Heart right ventricle (tissue), 16 donors: Measurements from ENCODE around the gene PLEKHO2. TPM values are rescaled to one million over a fixed set of nuclear protein-coding genes. Genes with fewer than 3 reads are reported as not detected.

Experiments used
- ATAC-seq, 8 donors: fragments of 200-7000 bp; cut with Tn5 transposase; one replicate each; pipeline ENCODE4 v1.9.1; 2020; ENCODE audit warnings: mild to moderate bottlenecking in 8 of 8, moderate library complexity in 8 of 8, moderate number of reproducible peaks in 1 of 8
- DNase-seq, 2 donors: peaks; one replicate each; pipeline ENCODE4 v3.0.0-alpha.2; 2020
- H3K27ac ChIP-seq, 10 donors: fragments of 200-600 bp; sonication (generic) in 2 of 10; one replicate each; pipeline versions ENCODE4 v1.5.0 to v1.8.0; 2020 to 2022; ENCODE audit warnings: mild to moderate bottlenecking in 3 of 10
- H3K27me3 ChIP-seq, 7 donors: fragments of 200-600 bp; one replicate each; pipeline ENCODE4 v1.8.0; 2021 to 2022; ENCODE audit warnings: mild to moderate bottlenecking in 2 of 7
- H3K36me3 ChIP-seq, 9 donors: fragments of 200-600 bp; sonication (generic) in 1 of 9; one replicate each; pipeline versions ENCODE4 v1.5.0 to v1.8.0; 2020 to 2022; ENCODE audit warnings: mild to moderate bottlenecking in 2 of 9
- H3K4me1 ChIP-seq, 9 donors: fragments of 200-600 bp; sonication (generic) in 1 of 9; one replicate each; pipeline versions ENCODE4 v1.5.0 to v1.8.0; 2020 to 2022; ENCODE audit warnings: mild to moderate bottlenecking in 4 of 9
- H3K4me3 ChIP-seq, 10 donors: fragments of 200-600 bp; sonication (generic) in 2 of 10; one replicate each; pipeline versions ENCODE4 v1.5.0 to v1.8.0; 2020 to 2022; ENCODE audit warnings: mild to moderate bottlenecking in 7 of 10, moderate library complexity in 2 of 10
- H3K9me3 ChIP-seq, 11 donors: fragments of 200-600 bp in 10 of 11; sonication (generic) in 2 of 11; one replicate each; pipeline versions ENCODE4 v1.5.0 to v1.8.0; 2013 to 2022; ENCODE audit warnings: mild to moderate bottlenecking in 2 of 11, control low read depth in 1 of 11, moderate library complexity in 1 of 11
- CTCF ChIP-seq, 9 donors: fragments of 200-600 bp; sonication (generic) in 2 of 9; IDR thresholded peaks; one replicate each; pipeline versions ENCODE4 v1.5.0 to v1.8.0; 2021 to 2022; ENCODE audit warnings: antibody characterized with exemption in 9 of 9, mild to moderate bottlenecking in 5 of 9, moderate library complexity in 1 of 9
- WGBS, 2 donors: extraction: QIAGEN DNeasy Blood & Tissue Kit; methylation state at CpG; one replicate each; pipeline ENCODE4 v1.1.7; 2013; ENCODE audit warnings: inconsistent platforms in 1 of 2; 5-methylcytosine and 5-hydroxymethylcytosine counted together
- intact Hi-C, 10 donors: fragments of 100-400 bp; cut with DNase I; formaldehyde crosslinking; loops; one replicate each; pipeline versions ENCODE4 v1.11.1 to v1.14.2; 2022
- polyA plus RNA-seq, 2 donors: library from polyadenylated mRNA; stranded (reverse); fragments of 200-250 nt; gene quantifications; one replicate each; pipeline ENCODE4 v1.2.3, GENCODE V29; 2013
- total RNA-seq, 10 donors: library from RNA; stranded (reverse); fragmentation: NEBNext Ultra II Directional in 3 of 10; extraction: Animal tissue kit (Norgen Biotek cat#: 25700) in 3 of 10; gene quantifications; one replicate each; pipeline versions ENCODE4 v1.2.1 to v1.2.4, GENCODE V29; 2021 to 2023
- donor health status: Arrhythmogenic right ventricular cardiomyopathy.
- donor health status: ischemic (EF 13 %, LVEDD 7.1; RV severe dilation, severe dysfunction).
- donor health status: healthy with polysubstance abuse.
- donor health status: DM: no; HTN: yes; CAD: no.
- donor health status: DM: no; HTN: no; CAD: no.
- donor health status: ischemic (EF 25% LVEDD 6.9; RV normal size, moderate dysfunction).
- donor health status: ischemic (EF 25% LVEDD 5.7; RV mildly dilated, moderate dysfunction).
- donor health status: healthy.
- donor health status: DM: yes; HTN: yes; CAD: no.
- donor health status: Ischemic cardiomyopathy.
- donor health status: ischemic (EF 35%, LVEDD 5.7; RV mildly dilated, moderate dysfunction).
- donor health status: nonischemic (EF 11% LVEDD 7.7; RV severe dilation, severe dysfunction).
- donor health status: DM: yes; HTN: yes; CAD: no.
- donor health status: PGD.
- donor health status: ischemic (EF 29% LVEDD 5.4; RV normal size, mild dysfunction).
- donor health status: nonischemic (EF 23%, LVEDD 6.1; RV moderate dilation, normal function).

Gene PLEKHO2
- total and polyA plus RNA-seq, 12 donors, result 5.9 to 24.2 (median 9.7) TPM

DNA sequence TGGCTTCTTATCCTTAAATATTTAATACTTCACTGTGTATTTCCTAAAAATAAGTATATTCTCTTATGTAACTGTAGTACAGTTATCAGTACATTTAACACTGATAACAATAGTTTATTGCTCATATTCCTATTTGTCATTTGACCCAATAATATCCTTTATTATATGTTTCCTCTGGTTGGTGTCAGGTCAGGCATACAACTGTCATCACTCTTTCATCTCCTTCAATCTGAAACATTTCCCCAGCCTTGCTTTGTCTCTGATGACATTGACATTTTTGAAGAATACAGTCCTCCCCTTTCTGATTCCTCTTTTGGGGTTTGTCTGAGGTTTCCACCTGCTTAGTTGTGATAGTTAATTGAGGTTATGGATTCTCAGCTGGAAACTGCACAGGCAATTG is 27.8 kb downstream of the PLEKHO2 start:
- no peak for TF ChIP-seq CTCF (IDR thresholded peaks at IDR 0.05)
- no peaks in the 10 kb centered on the region for H3K27me3 ChIP-seq
- H3K4me3 ChIP-seq, result no peak overlapping the region
- intact Hi-C loops, result no loop called here
- H3K9me3 ChIP-seq, result no peaks in the 10 kb centered on the region
- peak overlapping the region in 1 of 10 donors; percentile 78 for H3K27ac ChIP-seq
- no peak for DNase-seq
- ATAC-seq, result no peak
- H3K36me3 ChIP-seq, result peaks cover 0 to 54% (median 10%) of the 10 kb centered on the region in 9 donors
- H3K4me1 ChIP-seq, result peaks cover 0 to 81% (median 20%) of the 10 kb centered on the region in 9 donors

DNA sequence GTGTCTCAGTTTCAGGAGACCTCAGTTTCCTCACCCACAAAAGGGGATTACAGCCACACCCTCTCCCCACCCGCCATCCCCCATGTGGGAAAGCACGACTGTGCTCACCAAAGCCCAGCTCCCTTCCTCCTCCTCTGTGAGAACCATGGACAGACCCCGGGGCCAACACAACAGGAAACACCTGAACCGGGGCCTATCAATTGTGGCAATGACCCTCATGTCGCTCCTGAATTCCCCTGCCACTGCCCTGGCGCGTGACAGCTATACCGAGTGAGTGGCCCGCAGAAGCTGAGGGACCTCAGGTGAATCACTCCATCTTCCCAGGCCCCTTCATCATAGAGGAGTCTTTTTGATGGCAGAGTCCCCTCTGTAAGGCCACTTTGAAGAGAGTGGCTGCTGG is 28.6 kb downstream of the PLEKHO2 start:
- H3K27me3 ChIP-seq, result no peaks in the 10 kb centered on the region
- H3K4me3 ChIP-seq, result no peak overlapping the region
- H3K4me1 ChIP-seq, result peaks cover 0 to 78% (median 20%) of the 10 kb centered on the region in 9 donors
- no peak for TF ChIP-seq CTCF (IDR thresholded peaks at IDR 0.05)
- 64 to 73% methylated on average over 9 of the region's 9 CpGs for WGBS, 2 donors
- ATAC-seq (no peak), DNase-seq (no peak)
- peaks cover 0 to 45% (median 2%) of the 10 kb centered on the region in 9 donors for H3K36me3 ChIP-seq
- H3K27ac ChIP-seq, result peak overlapping the region in 4 of 10 donors; percentile 23 to 78 (median 43)
- H3K9me3 ChIP-seq, result no peaks in the 10 kb centered on the region
- intact Hi-C loops, result no loop called here

DNA sequence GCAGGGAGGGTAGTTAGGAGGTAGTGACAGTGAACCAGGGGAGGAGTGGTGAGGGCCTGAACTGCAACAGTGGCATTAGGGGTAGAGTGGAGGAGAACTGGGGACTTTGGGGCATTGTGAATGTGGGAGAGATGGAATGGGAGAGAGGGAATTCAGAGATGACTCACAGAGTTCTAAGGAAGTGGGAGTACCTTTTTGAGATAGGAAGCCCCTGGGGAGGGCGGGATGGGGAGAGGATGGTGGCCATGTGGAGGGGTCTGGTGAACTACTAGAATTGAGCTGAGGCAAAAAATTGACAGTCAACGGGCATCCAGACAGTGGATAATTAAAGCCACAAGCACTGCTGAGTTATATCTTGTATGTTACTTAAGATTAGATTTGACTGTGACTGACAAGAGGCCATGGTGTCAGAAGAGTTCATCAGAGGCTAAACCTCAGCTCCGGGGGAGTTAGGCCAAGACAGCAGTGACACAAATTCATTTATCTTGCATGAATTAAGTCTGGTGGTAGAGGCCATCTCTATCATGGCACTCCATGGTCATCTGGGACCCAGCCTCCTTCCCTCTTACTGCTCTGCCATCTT is 34.0 kb downstream of the PLEKHO2 start:
- Histone ChIP-seq H3K4me3 (no peak overlapping the region), H3K27me3 (no peaks in the 10 kb centered on the region), H3K4me1 (peaks cover 4 to 84% (median 30%) of the 10 kb centered on the region in 9 donors), H3K27ac (peak overlapping the region in 2 of 10 donors; percentile 81 to 88), H3K9me3 (no peaks in the 10 kb centered on the region), H3K36me3 (no peaks in the 10 kb centered on the region)
- intact Hi-C loops, result no loop called here
- 69 to 73% methylated on average over 3 of the region's 3 CpGs for WGBS, 2 donors
- no peak for ATAC-seq
- no peak for DNase-seq
- TF ChIP-seq CTCF (IDR thresholded peaks at IDR 0.05), result no peak

DNA sequence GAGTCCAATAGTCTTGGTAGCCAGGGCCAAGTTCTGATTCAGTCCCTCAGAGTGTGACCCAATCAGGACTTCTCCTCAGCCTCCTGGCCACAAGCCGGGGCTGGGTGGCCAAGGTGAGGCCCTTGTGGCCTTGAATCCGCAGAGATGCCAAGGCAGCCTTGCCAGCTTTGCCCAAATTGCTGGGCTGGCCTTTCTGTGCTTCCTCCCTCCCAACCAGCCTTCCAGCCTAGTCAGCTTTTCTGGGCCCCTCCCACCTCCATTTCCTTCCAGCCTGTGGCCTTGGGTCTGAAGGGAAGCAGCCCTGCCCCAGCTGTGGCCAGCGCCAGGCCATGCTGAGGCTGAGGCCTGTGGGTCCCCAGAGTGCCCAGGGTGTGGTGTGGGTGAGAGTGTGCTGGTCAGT is 35.7 kb downstream of the PLEKHO2 start:
- TF ChIP-seq CTCF (IDR thresholded peaks at IDR 0.05), result no peak
- intact Hi-C loops, result no loop called here
- H3K36me3 ChIP-seq, result no peaks in the 10 kb centered on the region
- WGBS, 2 donors, result 48 to 67% methylated on average over 3 of the region's 3 CpGs
- peaks cover 4 to 84% (median 30%) of the 10 kb centered on the region in 9 donors for H3K4me1 ChIP-seq
- H3K9me3 ChIP-seq, result no peaks in the 10 kb centered on the region
- ATAC-seq, result peak; percentile 68 to 84 (median 78)
- H3K27ac ChIP-seq, result peak overlapping the region; percentile 51 to 88 (median 82)
- no peaks in the 10 kb centered on the region for H3K27me3 ChIP-seq
- no peak overlapping the region for H3K4me3 ChIP-seq
- DNase-seq, result peak; percentile 76 to 81
